SK-N-MC (cell line): ENCODE results near the gene CASZ1.

ENCODE experiments used
- DNase-seq: peaks from one replicate; pipeline ENCODE4 v3.0.0-alpha.2; 2011; ENCODE audit warnings: low read depth, low spot score
- H3K27ac ChIP-seq: fragments of 200-600 bp; sonication (generic); 2 replicates; pipeline ENCODE4 v1.5.1; 2016; ENCODE audit warnings: mixed run types
- H3K36me3 ChIP-seq: fragments of 200-600 bp; sonication (generic); 2 replicates; pipeline ENCODE4 v1.6.1; 2017; ENCODE audit warnings: antibody characterized with exemption, low read length, mixed read lengths; ENCODE audit not compliant: insufficient read depth
- H3K4me3 ChIP-seq: fragments of 200-600 bp; sonication (generic); 2 replicates; pipeline ENCODE4 v1.5.1; 2016
- H3K9ac ChIP-seq: fragments of 200-600 bp; sonication (generic); 2 replicates; pipeline ENCODE4 v1.8.0; 2017; ENCODE audit warnings: mixed run types, mixed read lengths; ENCODE audit not compliant: insufficient read length
- H3K9me3 ChIP-seq: fragments of 200-600 bp; sonication (generic); 2 replicates; pipeline ENCODE4 v1.6.1; 2017; ENCODE audit warnings: low read depth, mild to moderate bottlenecking, antibody characterized with exemption, low read length, moderate library complexity, mixed read lengths
- EZH2 ChIP-seq: fragments of 200-600 bp; sonication (generic); IDR thresholded peaks from one replicate; pipeline ENCODE4 v1.6.1; 2017; ENCODE audit warnings: antibody characterized with exemption
- FOXP2 ChIP-seq: optimal IDR thresholded peaks from 2 replicates; pipeline ENCODE3; 2011; ENCODE audit warnings: mild to moderate bottlenecking, moderate library complexity; ENCODE audit not compliant: insufficient read depth; ENCODE audit errors: extremely low read length, control extremely low read depth
- POLR2AphosphoS5 ChIP-seq: IDR thresholded peaks from 2 replicates; pipeline ENCODE4 v1.6.1; 2012; ENCODE audit warnings: mild to moderate bottlenecking, low read depth, low read length, borderline replicate concordance

The CASZ1 gene

GRCh38 chr1:10694633-10695627 lies 101.5 kb downstream of the CASZ1 start:
- no peak for DNase-seq
- no peaks in the 10 kb centered on the region for H3K9me3 ChIP-seq
- peak overlapping the region; percentile 66 for H3K4me3 ChIP-seq
- no peak overlapping the region for H3K27ac ChIP-seq
- TF ChIP-seq FOXP2 (no peak), POLR2AphosphoS5 (no peak), EZH2 (no peak)
- H3K36me3 ChIP-seq: no peaks in the 10 kb centered on the region
- no peak overlapping the region for H3K9ac ChIP-seq

- Histone ChIP-seq H3K36me3 (no peaks in the 10 kb centered on the region), H3K9me3 (no peaks in the 10 kb centered on the region), H3K27ac (no peak overlapping the region), H3K9ac (no peak overlapping the region), H3K4me3 (peak overlapping the region; percentile 81)
- no peak for DNase-seq
- TF ChIP-seq FOXP2 (no peak), POLR2AphosphoS5 (no peak), EZH2 (no peak)
Observed at GRCh38 chr1:10694274-10694632, 102.2 kb downstream of the CASZ1 start.

GRCh38 chr1:10693497-10694273 lies 102.8 kb downstream of the CASZ1 start:
- Histone ChIP-seq H3K4me3 (peak overlapping the region; percentile 81), H3K36me3 (no peaks in the 10 kb centered on the region), H3K27ac (no peak overlapping the region), H3K9me3 (no peaks in the 10 kb centered on the region), H3K9ac (peak overlapping the region; percentile 41)
- TF ChIP-seq EZH2 (no peak), POLR2AphosphoS5 (no peak), FOXP2 (no peak)
- DNase-seq: no peak

- Histone ChIP-seq H3K36me3 (no peaks in the 10 kb centered on the region), H3K9me3 (no peaks in the 10 kb centered on the region), H3K9ac (no peak overlapping the region), H3K4me3 (peak overlapping the region; percentile 81), H3K27ac (no peak overlapping the region)
- no peak for DNase-seq
- TF ChIP-seq FOXP2: no peak
- no peak for TF ChIP-seq POLR2AphosphoS5
- no peak for TF ChIP-seq EZH2
Observed at GRCh38 chr1:10693152-10693496, 103.3 kb downstream of the CASZ1 start.

- no peak overlapping the region for H3K27ac ChIP-seq
- no peak overlapping the region for H3K9ac ChIP-seq
- no peaks in the 10 kb centered on the region for H3K9me3 ChIP-seq
- H3K36me3 ChIP-seq: no peaks in the 10 kb centered on the region
- DNase-seq: no peak
- no peak overlapping the region for H3K4me3 ChIP-seq
- TF ChIP-seq EZH2: no peak
- TF ChIP-seq FOXP2: no peak
- TF ChIP-seq POLR2AphosphoS5: no peak
Observed at GRCh38 chr1:10692401-10693021, 103.9 kb downstream of the CASZ1 start.

- no peak for DNase-seq
- Histone ChIP-seq H3K36me3 (no peaks in the 10 kb centered on the region), H3K9me3 (no peaks in the 10 kb centered on the region), H3K9ac (no peak overlapping the region), H3K27ac (no peak overlapping the region), H3K4me3 (no peak overlapping the region)
- TF ChIP-seq FOXP2 (no peak), EZH2 (no peak), POLR2AphosphoS5 (no peak)
Observed at GRCh38 chr1:10691740-10692125, 104.7 kb downstream of the CASZ1 start.

- Histone ChIP-seq H3K36me3 (no peaks in the 10 kb centered on the region), H3K9ac (no peak overlapping the region), H3K27ac (no peak overlapping the region), H3K9me3 (no peaks in the 10 kb centered on the region), H3K4me3 (no peak overlapping the region)
- no peak for TF ChIP-seq FOXP2
- TF ChIP-seq POLR2AphosphoS5: no peak
- TF ChIP-seq EZH2: no peak
- no peak for DNase-seq
Observed at GRCh38 chr1:10691075-10691739, 105.2 kb downstream of the CASZ1 start.
